Posterior vena cava (tissue), 2 donors: ENCODE measurements around the gene S1PR4. TPM values are rescaled to one million over a fixed set of nuclear protein-coding genes. Genes with fewer than 3 reads are reported as not detected.

Experiments
- total RNA-seq, 2 donors: library from RNA; stranded (reverse); fragmentation: NEBNext Ultra II Directional; extraction: Animal tissue kit (Norgen Biotek cat#: 25700); gene quantifications; one replicate each; pipeline ENCODE4 v1.2.1, GENCODE V29; 2021
- donor health status: DM: yes; HTN: yes; CAD: no.
- donor health status: DM: yes; HTN: yes; CAD: no.

The S1PR4 gene
- total RNA-seq, 2 donors from 2014 or later: 1.7 to 3.1 TPM

Other genes starting within 250 kb of the S1PR4 start
- 1 to 10 TPM; 2.4 to 4.0 TPM for gene ZNF77, start 233.8 kb upstream of the S1PR4 start, total RNA-seq
- gene TLE6, start 201.2 kb upstream of the S1PR4 start, total RNA-seq: 1 to 10 TPM in 1 of 2 donors, under 1 TPM in 1; 0.57 to 3.4 TPM
- gene TLE2, start 149.5 kb upstream of the S1PR4 start, total RNA-seq: 10 to 100 TPM; 39.4 to 61.4 TPM
- gene TLE5, start 116.3 kb upstream of the S1PR4 start, total RNA-seq: 100 to 1,000 TPM; 344 to 424 TPM
- 10 to 100 TPM; 71.9 to 76.5 TPM for gene GNA11, start 84.4 kb upstream of the S1PR4 start, total RNA-seq
- gene GNA15, start 42.7 kb upstream of the S1PR4 start, total RNA-seq: 1 to 10 TPM; 7.0 to 9.9 TPM
- gene NCLN, start 7.2 kb downstream of the S1PR4 start, total RNA-seq: 10 to 100 TPM; 37.7 to 40.4 TPM
- gene CELF5, start 45.9 kb downstream of the S1PR4 start, total RNA-seq: not detected
- gene NFIC, start 187.8 kb downstream of the S1PR4 start, total RNA-seq: 100 to 1,000 TPM; 196 to 223 TPM